T-helper 1 cell treated with Interleukin-12 subunit alpha and Interleukin-12 subunit beta and Interleukin-4 antibody, amounts not matched to agents 30 ng/mL and 1 ng/mL, for 36 hours (primary cell): ENCODE results near the gene MFSD11. TPM values are rescaled to one million over a fixed set of nuclear protein-coding genes. Genes with fewer than 3 reads are reported as not detected.
"Not testable (repeated sequence)": the region's sequence is repeated elsewhere in the genome, so short reads cannot be mapped to it uniquely, and the experiment has no call there.

ENCODE experiments used
- intact Hi-C: fragments of 100-400 bp; cut with micrococcal nuclease; formaldehyde crosslinking; loops from one replicate; pipeline ENCODE4 v1.15.1; 2024
- total RNA-seq: library from RNA; stranded (reverse); gene quantifications from 2 replicates; pipeline ENCODE4 v1.2.3, GENCODE V29; 2022

MFSD11 gene
- 24.6 and 25.1 TPM in 2 replicates for total RNA-seq

DNA sequence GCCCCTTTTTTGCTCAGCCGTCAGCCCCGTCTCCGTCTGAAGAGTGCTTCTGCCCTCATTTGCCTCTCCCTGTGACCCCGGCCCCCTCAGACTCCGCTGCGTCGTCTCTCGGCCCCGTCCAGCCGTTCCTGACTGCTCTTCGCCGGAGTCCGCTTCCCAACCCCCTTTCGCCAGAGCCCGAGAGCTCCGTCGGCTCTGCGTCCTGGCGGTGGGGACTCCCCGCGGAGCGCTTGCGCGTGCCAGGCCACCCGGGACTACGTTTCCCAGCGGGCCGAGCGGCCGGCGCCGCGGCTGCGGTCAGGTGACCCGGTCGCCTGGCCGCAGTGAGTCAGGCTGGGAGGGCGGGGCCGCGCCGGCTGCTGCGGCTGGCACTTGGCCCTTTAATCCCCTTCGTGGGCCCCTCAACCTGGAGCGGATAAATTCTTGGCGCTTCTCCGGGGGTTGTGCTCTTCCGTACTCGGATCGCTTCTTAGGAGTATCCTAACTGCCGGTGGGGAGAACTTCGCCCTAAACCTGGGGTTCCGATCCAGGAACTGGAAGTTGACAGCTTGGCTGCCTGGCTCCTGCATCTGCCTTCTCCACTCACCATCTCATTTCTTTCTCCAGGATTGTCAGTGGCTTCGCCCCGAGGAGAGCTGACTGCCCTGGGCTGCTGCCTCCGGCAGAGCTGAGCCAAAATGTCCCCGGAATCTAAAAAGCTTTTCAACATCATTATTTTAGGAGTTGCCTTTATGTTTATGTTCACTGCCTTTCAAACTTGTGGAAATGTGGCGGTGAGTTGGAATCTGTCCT is at the start of gene MFSD11:
Gene MFSD11, plus strand, starts transcription at position 444 of the 792 bp plus-strand sequence. Its CDS starts 234 bp downstream, at position 678.
- intact Hi-C loops = loop anchor here (1.0 to 10.0 kb wide), 15 partner anchors 12 to 1394 kb away; partner anchors contain the start of genes JMJD6, METTL23, SEC14L1 and TMC8

DNA sequence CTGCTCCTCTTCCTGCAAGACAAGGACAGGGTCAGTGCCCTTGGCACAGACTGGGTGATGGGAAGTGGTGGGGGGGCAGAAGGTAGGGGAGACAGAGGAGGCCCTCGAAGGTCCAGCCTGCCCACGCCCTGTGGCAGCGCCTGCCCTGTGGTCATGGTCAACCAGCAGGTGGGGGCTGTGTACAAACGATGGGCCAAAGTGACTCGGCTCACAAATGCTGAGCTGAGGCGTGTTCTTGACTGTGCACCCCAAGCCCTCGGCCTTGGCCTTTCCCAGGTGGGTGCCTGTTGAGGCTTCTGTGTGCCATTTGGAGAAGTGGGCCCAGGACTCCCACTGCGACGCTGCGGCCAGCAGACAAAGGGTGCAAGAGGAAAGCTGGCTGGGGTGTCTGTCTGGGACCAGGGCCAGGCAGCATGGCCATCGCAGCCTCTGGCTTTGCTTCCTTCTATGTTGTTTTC is 49.7 kb upstream of the MFSD11 start:
- intact Hi-C loops = no loop called here

DNA sequence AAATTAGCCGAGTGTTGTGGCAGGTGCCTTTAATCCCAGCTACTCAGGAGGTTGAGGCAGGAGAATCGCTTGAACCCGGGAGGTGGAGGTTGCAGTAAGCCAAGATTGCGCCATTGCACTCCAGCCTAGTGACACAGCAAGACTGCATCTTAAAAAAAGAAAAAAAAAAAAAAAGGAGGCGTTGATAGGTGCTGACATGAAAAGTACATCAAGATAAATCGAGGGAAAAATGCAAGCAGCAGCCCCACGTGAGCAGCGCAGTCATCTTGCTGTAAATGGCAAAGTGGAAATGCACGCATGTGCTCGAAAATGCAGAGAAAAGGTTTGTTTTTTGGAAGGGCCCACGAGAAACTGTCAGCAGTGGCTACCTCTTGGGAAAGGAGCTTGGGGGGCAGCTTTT is 48.1 kb upstream of the MFSD11 start:
- intact Hi-C loops = no loop called here

DNA sequence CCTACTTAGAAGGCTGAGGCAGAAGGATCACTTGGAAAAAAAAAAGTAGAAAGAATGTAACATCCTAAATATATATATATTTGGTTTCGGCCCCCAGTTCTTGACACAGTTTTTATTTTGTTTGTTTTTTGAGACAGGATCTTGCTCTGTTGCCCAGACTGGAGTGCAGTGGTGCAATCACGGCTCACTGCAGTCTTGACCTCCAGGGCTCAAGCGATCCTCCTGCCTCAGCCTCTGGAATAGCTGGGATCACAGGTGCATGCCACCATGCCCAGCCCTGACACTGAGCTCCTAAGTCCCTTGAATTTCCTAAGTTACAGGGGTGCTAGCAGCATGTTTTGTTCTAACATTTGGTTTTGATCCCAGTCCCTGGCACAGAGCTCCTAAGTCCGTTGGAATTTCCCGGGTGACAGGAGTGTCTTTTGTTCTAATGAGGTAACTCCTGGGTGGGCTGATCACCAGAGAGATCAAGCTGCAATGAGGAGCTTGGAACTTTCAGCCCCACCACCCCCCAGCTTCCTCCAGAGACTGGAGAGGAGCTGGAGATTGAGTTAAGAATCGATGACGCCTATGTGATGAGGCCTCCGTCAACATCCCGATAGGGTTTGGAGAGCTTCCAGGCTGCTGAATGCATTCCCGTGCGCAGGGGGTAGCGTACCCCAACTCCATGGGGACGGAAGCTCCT is 47.2 kb upstream of the MFSD11 start:
- intact Hi-C loops = no loop called here

DNA sequence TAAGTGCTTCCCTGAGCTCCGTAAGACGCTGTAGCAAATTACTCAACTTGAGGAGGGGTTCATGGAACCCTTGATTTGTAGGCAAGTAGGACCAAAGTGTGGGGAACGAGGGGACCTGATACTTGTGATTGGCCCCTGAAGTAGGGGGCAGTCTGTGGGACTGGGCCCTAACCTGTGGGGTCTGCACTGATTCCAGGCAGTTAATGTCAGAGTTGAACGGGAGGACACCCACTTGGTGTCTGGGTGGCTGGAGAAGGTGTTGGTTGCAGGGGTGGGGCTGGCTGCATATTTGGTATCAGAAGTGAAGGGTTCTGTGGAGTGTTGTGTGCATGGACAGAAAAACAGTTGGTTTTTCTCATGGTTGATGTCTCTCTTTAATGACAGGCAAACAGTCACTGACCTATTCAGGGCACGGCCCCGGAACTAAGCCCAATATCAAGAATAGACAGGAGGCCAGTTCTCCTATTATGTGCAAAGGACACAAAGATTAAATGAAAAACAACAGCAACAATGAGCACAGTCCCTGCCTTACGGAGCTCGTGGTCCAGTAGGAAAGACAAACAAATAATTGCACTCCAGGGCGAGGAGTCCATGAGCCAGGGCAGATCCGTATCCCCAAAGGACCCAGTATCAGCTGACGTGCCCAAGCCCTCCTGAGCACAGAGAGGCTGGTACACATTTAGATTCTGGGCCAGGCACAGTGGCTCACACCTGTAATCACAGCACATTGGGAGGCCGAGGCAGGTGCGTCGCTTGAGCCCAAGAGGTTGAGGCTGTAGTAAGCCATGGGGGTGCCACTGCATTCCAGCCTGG is 46.3 kb upstream of the MFSD11 start:
- intact Hi-C loops = no loop called here

DNA sequence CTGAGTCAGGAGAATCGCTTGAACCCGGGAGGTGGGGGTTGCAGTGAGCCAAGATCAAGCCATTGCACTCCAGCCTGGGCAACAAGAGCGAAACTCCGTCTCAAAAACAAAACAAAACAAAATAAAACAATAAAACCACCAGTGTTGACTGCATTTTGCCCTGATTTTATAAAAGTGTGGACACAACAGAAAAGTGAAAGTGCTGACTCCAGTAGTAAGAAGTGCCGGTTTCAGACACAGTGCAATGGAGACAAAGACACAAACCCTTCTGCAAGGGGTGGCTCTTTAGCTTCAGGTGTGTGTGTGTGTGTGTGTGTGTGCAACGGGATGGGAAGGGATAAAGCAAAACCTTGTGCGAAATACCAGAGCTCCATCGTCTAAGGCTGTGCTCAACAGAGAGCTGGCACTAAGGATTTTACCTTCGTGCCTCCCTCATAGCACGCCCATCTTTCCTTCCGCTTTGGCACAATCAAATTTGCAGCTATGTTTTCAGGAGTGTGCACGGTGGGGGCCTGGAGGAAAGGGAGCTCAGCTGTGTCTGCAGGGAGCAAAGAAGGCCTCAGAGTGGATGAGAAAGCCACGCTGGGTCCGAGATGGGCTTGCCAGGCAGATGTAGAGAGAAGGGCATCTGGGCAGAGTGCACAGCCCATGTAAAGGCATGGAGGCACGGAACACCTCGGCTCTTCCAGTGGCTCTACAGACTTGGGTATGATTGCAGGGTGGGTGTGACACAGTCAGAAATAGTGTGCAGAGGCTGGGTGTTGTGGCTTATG is 42.7 kb upstream of the MFSD11 start:
- intact Hi-C loops = no loop called here

DNA sequence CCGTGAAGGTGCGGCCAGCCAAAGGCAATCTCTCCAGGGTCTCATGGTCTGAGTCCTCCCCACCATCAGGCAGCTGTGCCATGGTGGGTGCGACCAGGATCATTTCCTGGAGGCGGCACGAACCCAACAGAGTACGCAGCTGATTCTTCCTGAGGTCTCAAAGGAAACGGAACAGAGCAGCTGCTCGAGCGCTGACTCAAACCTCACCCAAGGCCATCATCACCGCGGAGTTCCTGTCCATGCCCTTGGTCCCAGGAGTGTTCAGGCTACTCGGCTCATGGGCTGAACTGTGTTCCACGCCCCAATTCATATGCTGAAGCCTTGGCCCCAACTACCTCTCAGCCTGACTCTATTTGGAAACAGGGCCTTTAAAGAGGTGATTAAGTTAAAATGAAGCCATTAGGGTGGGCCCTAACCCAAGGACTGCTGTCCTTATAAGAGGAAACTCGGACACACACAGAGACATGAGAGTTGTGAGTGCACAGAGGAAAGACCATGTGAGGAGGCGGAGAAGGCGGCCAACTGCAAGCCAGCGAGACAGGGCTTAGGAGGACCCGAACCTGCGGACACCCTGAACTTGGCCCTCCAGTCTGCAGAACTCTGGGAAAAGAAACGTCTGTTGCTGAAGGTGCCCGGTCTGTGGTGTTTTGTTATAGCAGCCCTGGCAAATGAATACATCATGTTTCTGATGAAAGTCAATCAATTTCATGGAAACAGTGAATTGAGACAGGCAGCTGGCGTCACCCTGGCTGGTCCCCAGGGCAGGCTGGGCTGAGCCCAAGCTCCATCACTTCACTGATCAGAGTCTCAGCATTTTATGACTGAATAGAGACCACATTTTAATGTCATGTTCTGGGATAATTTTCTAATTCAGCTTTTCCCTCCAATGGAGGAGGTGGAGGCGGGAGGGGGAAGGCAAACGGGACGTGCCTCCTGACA is 40.9 kb upstream of the MFSD11 start:
- intact Hi-C loops = no loop called here

DNA sequence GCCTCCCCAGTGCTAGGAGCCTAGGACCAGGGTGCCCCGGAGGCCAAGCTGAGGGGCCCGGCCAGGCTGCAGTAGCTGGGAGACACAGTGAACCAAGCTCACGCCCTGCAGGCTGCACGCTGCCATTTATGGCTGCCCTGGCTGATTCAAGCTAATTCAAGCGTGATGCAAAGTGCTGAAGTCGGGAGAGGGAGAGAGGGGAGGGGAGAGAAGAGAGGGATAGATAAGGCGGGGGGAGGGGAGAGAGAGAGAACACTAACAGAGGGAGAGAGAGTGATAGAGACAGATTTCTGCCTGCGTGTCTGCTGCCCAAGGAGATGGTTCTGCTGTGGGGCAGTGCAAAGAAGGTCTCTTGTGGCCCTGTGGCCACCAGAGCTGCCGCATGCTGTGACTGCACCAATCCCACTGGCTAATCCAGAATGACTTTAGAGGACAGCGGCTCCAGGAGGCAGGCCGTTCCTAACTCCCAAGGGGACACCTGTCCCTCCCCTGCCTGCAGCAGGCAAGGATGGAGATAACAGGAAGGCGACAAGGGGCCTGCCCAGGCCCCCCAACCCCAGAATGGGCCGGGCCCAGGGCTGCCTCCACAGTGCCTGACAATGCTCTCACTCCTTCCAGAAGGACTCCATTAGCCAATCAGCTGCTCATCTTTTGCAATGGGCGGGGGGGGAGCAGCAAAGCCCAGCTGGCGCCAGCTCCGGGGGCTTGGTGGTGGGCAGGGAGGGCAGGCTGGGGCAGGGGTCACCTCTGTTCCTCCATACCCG is 40.0 kb upstream of the MFSD11 start:
- intact Hi-C loops = no loop called here

DNA sequence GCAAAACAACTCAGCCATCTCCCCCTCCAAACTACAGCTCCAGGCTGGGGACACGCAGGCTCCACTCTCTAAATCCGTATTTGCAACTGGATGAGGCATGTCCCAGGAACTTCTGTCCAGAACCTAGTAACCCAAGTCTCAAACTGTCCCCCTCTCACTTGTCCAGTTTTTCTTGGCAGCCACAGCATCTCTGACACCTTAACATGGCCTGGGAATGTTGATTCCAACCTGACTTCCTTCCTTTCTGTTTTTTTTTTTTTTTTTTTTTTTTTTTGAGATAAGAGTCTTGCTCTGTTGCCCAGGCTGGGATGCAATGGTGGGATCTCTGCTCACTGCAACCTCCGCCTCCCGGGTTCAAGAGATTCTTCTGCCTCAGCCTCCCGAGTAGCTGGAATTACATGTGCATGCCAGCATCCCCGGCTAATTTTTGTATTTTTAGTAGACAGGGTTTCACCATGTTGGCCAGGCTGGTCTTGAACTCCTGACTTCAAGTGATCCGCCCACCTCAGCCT is 39.4 kb upstream of the MFSD11 start:
- intact Hi-C loops = not testable (repeated sequence)

DNA sequence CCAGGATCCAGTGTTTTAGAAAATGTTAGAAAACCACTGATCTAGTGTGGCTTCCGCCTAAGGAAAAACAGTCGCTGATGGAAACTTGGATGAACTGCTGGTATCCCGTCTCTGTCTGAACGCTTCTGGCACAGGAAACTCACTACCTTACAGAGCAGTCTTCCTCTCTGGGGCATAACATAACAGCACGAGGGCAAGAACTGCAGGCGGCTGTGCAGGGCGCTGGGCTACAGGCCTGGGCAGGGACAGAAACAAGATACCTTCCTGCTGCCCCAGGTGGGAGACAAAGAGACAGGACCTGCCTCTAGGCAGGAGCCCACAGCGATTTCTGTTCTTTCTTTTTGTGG is 37.7 kb upstream of the MFSD11 start:
- intact Hi-C loops = no loop called here

DNA sequence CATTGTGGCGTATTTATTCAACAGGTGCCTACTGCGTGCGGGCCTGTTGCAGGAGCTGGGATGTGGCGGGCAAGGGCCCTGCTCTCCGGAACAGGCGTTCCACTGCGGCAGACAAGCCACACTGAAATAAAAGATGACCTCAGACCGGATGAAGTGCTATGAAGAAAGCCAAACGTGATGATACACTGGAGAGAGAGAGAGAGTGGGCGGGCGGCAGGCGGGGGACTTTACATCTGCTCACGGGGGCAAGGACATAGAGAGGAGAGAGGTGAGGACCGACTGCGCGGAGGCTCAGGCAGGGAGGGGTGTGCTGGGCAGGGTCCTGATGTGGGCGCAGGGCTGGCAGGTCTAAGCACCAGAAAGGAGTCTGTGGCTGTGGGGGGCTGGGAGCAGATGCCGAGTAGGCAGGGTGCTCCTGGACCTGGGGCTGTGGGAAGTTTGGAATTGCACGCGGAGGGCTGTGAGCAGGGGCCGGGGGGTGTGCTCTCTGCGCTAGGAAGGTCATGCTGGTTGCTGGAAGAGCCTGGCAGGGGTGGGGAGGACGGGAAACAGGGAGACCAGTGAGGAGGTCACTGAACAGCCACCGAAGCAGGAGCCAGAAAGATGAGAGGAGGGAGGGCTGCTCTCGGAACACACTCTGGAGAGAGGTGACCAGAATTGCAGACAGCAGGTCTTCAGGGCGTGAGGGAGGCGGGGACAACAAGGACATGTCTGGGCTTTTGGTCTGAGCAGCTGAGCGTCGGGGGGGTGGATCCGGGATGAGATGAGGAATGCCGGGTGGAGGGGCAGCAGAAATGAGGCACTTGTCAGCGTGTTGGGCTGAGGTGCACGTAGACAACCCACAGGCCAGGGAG is 37.1 kb upstream of the MFSD11 start:
- intact Hi-C loops = no loop called here

DNA sequence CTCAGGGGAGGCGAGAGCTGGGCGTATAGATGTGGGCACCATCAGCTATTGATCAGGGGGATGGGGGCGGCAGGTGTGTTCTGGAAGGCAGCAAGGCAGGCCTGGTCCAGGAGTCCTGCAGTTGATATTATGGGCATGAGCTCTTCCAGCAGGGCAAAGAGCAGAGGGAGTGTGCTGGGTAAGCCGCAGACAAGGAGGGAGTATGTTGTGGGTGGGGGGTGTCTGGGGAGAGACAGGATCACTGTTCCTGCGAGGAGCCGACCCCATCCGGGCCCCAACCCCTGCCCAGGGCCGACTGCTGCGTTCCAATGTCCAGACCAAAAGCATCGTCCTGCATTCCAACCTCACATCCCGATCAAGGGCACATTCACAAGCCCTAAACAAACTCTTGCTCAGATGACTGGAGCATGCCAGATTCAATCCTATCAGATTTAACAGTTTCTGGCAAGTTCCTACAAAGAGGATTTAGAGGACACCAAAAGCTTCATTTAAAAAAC is 36.4 kb upstream of the MFSD11 start:
- intact Hi-C loops = no loop called here

DNA sequence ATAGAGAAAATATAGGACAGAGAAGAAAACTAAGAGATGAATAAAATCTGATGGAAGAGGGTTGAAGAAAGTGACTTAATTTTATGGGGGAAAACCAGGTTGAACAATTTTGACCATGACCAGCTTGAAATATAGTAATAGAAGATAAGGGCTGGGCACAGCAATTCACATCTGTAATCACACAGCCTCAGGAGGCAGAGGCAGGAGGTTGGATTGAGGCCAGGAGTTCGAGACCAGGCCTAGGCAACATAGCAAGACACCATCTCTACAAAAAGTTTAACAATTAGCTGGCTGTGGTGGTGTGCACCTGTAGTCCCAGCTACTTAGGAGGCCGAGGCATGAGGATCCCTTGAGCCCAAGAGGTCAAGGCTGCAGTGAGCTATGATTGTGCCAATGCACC is 35.8 kb upstream of the MFSD11 start:
- intact Hi-C loops = no loop called here

DNA sequence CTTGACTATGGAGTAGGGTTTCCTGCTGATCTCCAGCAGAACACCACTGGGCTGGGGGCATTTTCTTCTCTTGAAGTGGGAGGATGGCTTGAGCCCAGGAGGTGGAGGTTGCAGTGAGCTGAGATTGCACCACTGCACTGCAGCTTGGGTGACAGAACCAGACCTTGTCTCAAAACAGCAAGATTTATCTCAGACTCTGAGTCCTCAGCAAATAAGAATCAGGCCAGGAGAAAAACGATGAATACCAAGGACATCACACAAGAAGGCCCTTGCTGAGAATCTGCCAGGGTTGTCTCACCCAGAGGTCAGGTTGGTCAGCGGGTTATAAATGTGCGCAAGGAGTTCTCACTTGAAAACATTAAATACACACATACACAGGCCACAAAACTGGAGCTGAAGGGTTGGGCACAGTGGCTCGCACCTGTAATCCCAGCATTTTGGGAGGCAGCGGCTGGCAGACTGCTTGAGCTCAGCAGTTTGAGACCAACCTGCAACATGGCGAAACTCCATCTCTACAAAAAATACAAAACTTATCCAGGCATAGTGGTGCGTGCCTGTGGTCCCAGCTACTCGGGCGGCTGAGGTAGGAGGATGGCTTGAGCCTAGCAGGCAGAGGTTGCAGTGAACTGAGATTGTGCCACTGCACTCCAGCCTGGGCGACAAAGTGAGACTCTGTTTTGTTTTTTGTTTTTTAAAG is 34.8 kb upstream of the MFSD11 start:
- intact Hi-C loops = no loop called here

DNA sequence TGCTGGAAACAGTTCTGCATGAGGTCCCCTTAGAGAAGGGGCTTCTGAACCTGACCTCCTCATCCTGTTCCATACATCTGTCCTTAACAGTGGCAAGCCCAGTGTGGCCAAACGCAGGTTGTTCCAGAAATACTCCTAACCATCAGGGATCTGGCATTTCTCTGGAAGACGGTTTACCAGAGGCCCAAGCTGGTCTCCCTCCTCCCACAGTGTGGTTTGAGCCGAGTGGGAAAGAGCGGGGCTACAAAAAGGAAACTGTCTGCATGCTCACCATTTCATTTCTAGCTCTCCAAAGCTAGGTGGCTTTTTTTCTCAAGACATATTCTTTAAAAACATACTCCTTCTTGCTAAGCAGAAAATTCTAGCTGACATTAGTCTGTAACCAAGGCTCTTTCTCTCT is 33.1 kb upstream of the MFSD11 start:
- intact Hi-C loops = no loop called here

DNA sequence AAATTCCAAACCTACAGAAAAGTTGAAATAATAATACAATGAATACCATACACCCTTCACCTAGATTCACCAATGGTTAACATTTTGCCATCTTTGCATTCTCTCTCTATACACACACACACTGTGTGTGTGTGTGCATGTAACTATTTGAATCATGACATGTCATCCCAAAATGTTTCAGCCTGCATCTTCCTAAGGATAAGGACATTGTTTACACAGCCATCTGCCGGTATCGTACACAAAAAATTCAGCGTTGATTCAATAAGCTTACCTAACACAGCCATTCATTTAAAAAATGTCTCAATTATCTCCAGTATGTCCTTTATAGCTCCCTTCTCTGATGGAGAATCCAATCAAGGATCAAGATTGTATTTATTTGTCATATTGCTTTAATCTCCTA is 31.1 kb upstream of the MFSD11 start:
- intact Hi-C loops = no loop called here
